HCT116 (cell line): Measurements from ENCODE around the gene METRN. TPM values are rescaled to one million over a fixed set of nuclear protein-coding genes. Genes with fewer than 3 reads are reported as not detected.

Source experiments
- ATAC-seq: fragments of 200-7000 bp; cut with Tn5 transposase; 2 replicates; pipeline ENCODE4 v1.9.1; 2020; ENCODE audit warnings: mild to moderate bottlenecking, moderate library complexity
- BruUV-seq: library from RNA; stranded (reverse); fragments of 400-500 nt; replicated peaks from 2 replicates; lab custom pipeline; 2021; lab: Mats Ljungman, UMichigan
- CTCF ChIA-PET: fragments of 300-600 bp; sonication (Branson Sonifier 250); formaldehyde crosslinking; loops from one replicate; lab custom pipeline; 2021; ENCODE audit warnings: antibody characterized with exemption; lab: Charles Lee
- POLR2A ChIA-PET: fragments of 300-600, 350-600 bp; sonication (Branson Sonifier 250); formaldehyde crosslinking; loops from one replicate; lab custom pipeline; 2021; ENCODE audit warnings: antibody characterized with exemption; lab: Charles Lee
- RAD21 ChIA-PET, 2 experiments: fragments of 300-600 bp; sonication (Branson Sonifier 250); formaldehyde crosslinking; loops; one replicate each; lab custom pipeline; 2023; ENCODE audit warnings: low total read pairs in 2 of 2; ENCODE audit not compliant: uncharacterized antibody in 2 of 2, unreplicated experiment in 2 of 2, low non-redundant PET in 1 of 2; lab: Charles Lee
- DNase-seq: peaks from one replicate; pipeline ENCODE4 v3.0.0-alpha.2; 2010; ENCODE audit warnings: low read depth, low spot score
- H2AFZ ChIP-seq: fragments of 200-600 bp; shearing (Covaris generic), sonication (generic); 2 replicates; pipeline ENCODE4 v1.6.1; 2017; ENCODE audit warnings: low read depth, mixed run types, mixed read lengths, antibody characterized with exemption, low read length; ENCODE audit not compliant: poor library complexity, severe bottlenecking
- H3K27ac ChIP-seq: 2 replicates; pipeline ENCODE4 v1.5.1; 2012; ENCODE audit warnings: low read depth, low read length
- H3K27me3 ChIP-seq: fragments of 200-600 bp; sonication (generic); 2 replicates; pipeline ENCODE4 v1.6.1; 2016; ENCODE audit warnings: mixed run types, low read length, mixed read lengths; ENCODE audit not compliant: insufficient read depth
- H3K36me3 ChIP-seq, 2 experiments: fragments of 200-500 bp in 1 of 2; fragments of 200-600 bp in 1 of 2; sonication (Bioruptor generic) in 1 of 2; sonication (generic) in 1 of 2; 2 replicates each; pipeline versions ENCODE4 v1.5.1 to v1.6.1; 2014 to 2016; ENCODE audit warnings: low read length in 2 of 2, inconsistent platforms in 1 of 2, mixed read lengths in 1 of 2, mixed run types in 1 of 2; ENCODE audit not compliant: insufficient read depth in 2 of 2, control insufficient read depth in 1 of 2
- H3K4me1 ChIP-seq, 2 experiments: fragments of 200-600 bp in 1 of 2; sonication (generic) in 1 of 2; 2 replicates each; pipeline versions ENCODE4 v1.5.1 to v1.6.1; 2012 to 2017; ENCODE audit warnings: low read length in 2 of 2, inconsistent platforms in 1 of 2, mild to moderate bottlenecking in 1 of 2, mixed read lengths in 1 of 2, mixed run types in 1 of 2, moderate library complexity in 1 of 2; ENCODE audit not compliant: insufficient read depth in 2 of 2, control insufficient read depth in 1 of 2
- H3K4me2 ChIP-seq: fragments of 200-600 bp; sonication (generic); 2 replicates; pipeline ENCODE4 v1.6.1; 2017; ENCODE audit warnings: mixed run types, low read length, mixed read lengths
- H3K4me3 ChIP-seq, 2 experiments: fragments of 200-600 bp in 1 of 2; sonication (generic) in 1 of 2; replicated peaks in 1 of 2; 2 replicates each; pipeline ENCODE4 v1.5.1; 2011 to 2016; ENCODE audit warnings: low read length in 2 of 2, control low read depth in 1 of 2, low read depth in 1 of 2, mild to moderate bottlenecking in 1 of 2, mixed read lengths in 1 of 2, mixed run types in 1 of 2
- H3K79me2 ChIP-seq: fragments of 200-600 bp; sonication (generic); 2 replicates; pipeline ENCODE4 v1.6.1; 2017; ENCODE audit warnings: mild to moderate bottlenecking, mixed run types, low read length, moderate library complexity, mixed read lengths; ENCODE audit not compliant: insufficient read depth
- H3K9ac ChIP-seq: fragments of 200-600 bp; sonication (generic); 2 replicates; pipeline ENCODE4 v1.6.1; 2016; ENCODE audit warnings: low read length, mixed read lengths
- H3K9me2 ChIP-seq: fragments of 200-600 bp; sonication (generic), shearing (Covaris generic); 2 replicates; pipeline ENCODE4 v1.6.1; 2017; ENCODE audit warnings: mixed run types, mild to moderate bottlenecking, moderate library complexity; ENCODE audit not compliant: insufficient read depth
- H3K9me3 ChIP-seq, 2 experiments: fragments of 200-500 bp in 1 of 2; fragments of 200-600 bp in 1 of 2; sonication (Bioruptor generic) in 1 of 2; sonication (generic) in 1 of 2; 2 replicates each; pipeline ENCODE4 v1.6.1; 2014 to 2017; ENCODE audit warnings: low read length in 2 of 2, mixed read lengths in 2 of 2, inconsistent platforms in 1 of 2, low read depth in 1 of 2, mild to moderate bottlenecking in 1 of 2, mixed run types in 1 of 2, moderate library complexity in 1 of 2; ENCODE audit not compliant: control insufficient read depth in 1 of 2, insufficient read depth in 1 of 2
- H4K20me1 ChIP-seq: fragments of 200-600 bp; sonication (generic), shearing (Covaris generic); 2 replicates; pipeline ENCODE4 v1.6.1; 2017; ENCODE audit warnings: mixed run types, mild to moderate bottlenecking, moderate library complexity; ENCODE audit not compliant: insufficient read depth
- ATF3 ChIP-seq: IDR thresholded peaks from 2 replicates; pipeline ENCODE4 v1.6.1; 2012
- CBX3 ChIP-seq: IDR thresholded peaks from 2 replicates; pipeline ENCODE4 v1.6.1; 2012; ENCODE audit warnings: low read depth
- EGR1 ChIP-seq: IDR thresholded peaks from 2 replicates; pipeline ENCODE4 v1.6.1; 2012; ENCODE audit warnings: low read depth
- ELF1 ChIP-seq: IDR thresholded peaks from 2 replicates; pipeline ENCODE4 v1.6.1; 2012; ENCODE audit warnings: low read depth, borderline replicate concordance
- FOSL1 ChIP-seq: IDR thresholded peaks from 2 replicates; pipeline ENCODE4 v1.6.1; 2012; ENCODE audit warnings: low read depth
- MAX ChIP-seq: IDR thresholded peaks from 2 replicates; pipeline ENCODE4 v1.6.1; 2012
- POLR2A ChIP-seq: IDR thresholded peaks from 2 replicates; pipeline ENCODE4 v1.7.0; 2011; ENCODE audit warnings: borderline replicate concordance; ENCODE audit not compliant: insufficient read depth, insufficient read length; ENCODE audit errors: extremely low read depth
- POLR2AphosphoS5 ChIP-seq: IDR thresholded peaks from 2 replicates; pipeline ENCODE4 v1.6.1; 2011; ENCODE audit warnings: mild to moderate bottlenecking, low read depth, low read length, moderate library complexity
- RAD21 ChIP-seq: IDR thresholded peaks from 2 replicates; pipeline ENCODE4 v1.6.1; 2012; ENCODE audit warnings: low read depth, mild to moderate bottlenecking
- REST ChIP-seq: IDR thresholded peaks from 2 replicates; pipeline ENCODE4 v1.6.1; 2012; ENCODE audit warnings: low read depth
- SP1 ChIP-seq: IDR thresholded peaks from 2 replicates; pipeline ENCODE4 v1.6.1; 2012; ENCODE audit warnings: low read depth
- YY1 ChIP-seq: IDR thresholded peaks from 2 replicates; pipeline ENCODE4 v1.6.1; 2011; ENCODE audit warnings: low read length, low read depth, moderate library complexity, mild to moderate bottlenecking; ENCODE audit not compliant: insufficient replicate concordance; ENCODE audit errors: extremely low read depth
- intact Hi-C: fragments of 100-400 bp; cut with micrococcal nuclease; formaldehyde crosslinking; loops from 2 replicates; pipeline ENCODE4 v1.10.0; 2022
- total RNA-seq: library from RNA; stranded (reverse); gene quantifications from one replicate; pipeline ENCODE4 v1.2.1, GENCODE V29; 2021; ENCODE audit not compliant: unreplicated experiment

The METRN gene
- total RNA-seq, 1 experiment from 2014 or later: 193 TPM

GRCh38 chr16:670485-671352 is 44.2 kb upstream of the METRN start:
- H3K4me2 ChIP-seq: no peak overlapping the region
- intact Hi-C loops: no loop called here
- ATAC-seq (no peak), DNase-seq (no peak)
- ChIA-PET POLR2A (no interaction called here), RAD21 (no interaction called here), CTCF (no interaction called here)
- peaks cover 26% of the 10 kb centered on the region for H3K79me2 ChIP-seq
- H2AFZ ChIP-seq: no peak overlapping the region
- no peak overlapping the region for H3K27ac ChIP-seq
- H3K27me3 ChIP-seq: no peaks in the 10 kb centered on the region
- no peaks in the 10 kb centered on the region for H4K20me1 ChIP-seq
- H3K9me3 ChIP-seq: no peaks in the 10 kb centered on the region
- no peak for TF ChIP-seq FOSL1
- H3K36me3 ChIP-seq: peaks cover 0 to 4% of the 10 kb centered on the region in 2 experiments; a peak in 1 of 4 replicates
- H3K9me2 ChIP-seq: no peaks in the 10 kb centered on the region
- H3K9ac ChIP-seq: no peak overlapping the region
- peaks cover 0 to 10% of the 10 kb centered on the region in 2 experiments; a peak in 1 of 4 replicates for H3K4me1 ChIP-seq
- H3K4me3 ChIP-seq: no peak overlapping the region
- BruUV-seq: no TSS peak

- Histone ChIP-seq H3K79me2 (peaks cover 26% of the 10 kb centered on the region), H3K27me3 (no peaks in the 10 kb centered on the region), H2AFZ (no peak overlapping the region), H3K27ac (no peak overlapping the region), H3K4me3 (no peak overlapping the region), H3K9me2 (no peaks in the 10 kb centered on the region), H3K9ac (no peak overlapping the region), H3K4me1 (peaks cover 0 to 10% of the 10 kb centered on the region in 2 experiments; a peak in 1 of 4 replicates), H4K20me1 (no peaks in the 10 kb centered on the region), H3K9me3 (no peaks in the 10 kb centered on the region), H3K4me2 (no peak overlapping the region), H3K36me3 (peaks cover 0 to 4% of the 10 kb centered on the region in 2 experiments; a peak in 1 of 4 replicates)
- ATAC-seq (no peak), DNase-seq (no peak)
- ChIA-PET RAD21 (no interaction called here), POLR2A (no interaction called here), CTCF (no interaction called here)
- intact Hi-C loops: no loop called here
- BruUV-seq: no TSS peak
- TF ChIP-seq YY1 (no peak), POLR2AphosphoS5 (no peak), RAD21 (no peak), ELF1 (no peak), POLR2A (no peak), CBX3 (no peak), SP1 (no peak), ATF3 (no peak), FOSL1 (no peak), MAX (no peak), EGR1 (no peak), REST (no peak)
These were observed 43.4 kb upstream of the METRN start for GRCh38 chr16:671353-672131.
